ENCODE measurements around the gene EPHA3.

GRCh38 chr3:89447243-89447642 is 339.8 kb downstream of the EPHA3 start:
- TF ChIP-seq GATA1 (IDR thresholded peaks at IDR 0.05; ENCODE audit: low read depth, low read length) = no peak
- TF ChIP-seq POLR2A (IDR thresholded peaks at IDR 0.05; ENCODE audit: low read length) = no peak

Measured in erythroblast (primary cell).